CD4-positive, alpha-beta memory T cell (primary cell): ENCODE data around the gene SCGB3A1. TPM values are rescaled to one million over a fixed set of nuclear protein-coding genes. Genes with fewer than 3 reads are reported as not detected.

Experiments
- CTCF ChIA-PET: fragments of 350-600 bp; sonication (Branson Sonifier 250); formaldehyde crosslinking; loops from one replicate; lab custom pipeline; 2021; ENCODE audit warnings: inconsistent platforms; ENCODE audit not compliant: partially characterized antibody; lab: Charles Lee
- POLR2A ChIA-PET: fragments of 350-600 bp; sonication (Branson Sonifier 250); formaldehyde crosslinking; loops from one replicate; lab custom pipeline; 2021; ENCODE audit not compliant: partially characterized antibody; lab: Charles Lee
- DNase-seq, 5 donors: peaks; one replicate each; pipeline versions ENCODE4 v3.0.0 to v3.0.0-alpha.2; 2020 to 2022; ENCODE audit warnings: mixed read lengths in 1 of 5
- H3K27ac ChIP-seq: one replicate; pipeline ENCODE4 v1.7.0; 2013; ENCODE audit warnings: low read depth, low read length
- H3K27me3 ChIP-seq: 2 replicates; pipeline ENCODE4 v1.7.0; 2013; ENCODE audit warnings: mild to moderate bottlenecking, low read length, moderate library complexity; ENCODE audit not compliant: insufficient read depth
- H3K36me3 ChIP-seq: 2 replicates; pipeline ENCODE4 v1.7.0; 2013; ENCODE audit warnings: mild to moderate bottlenecking, low read length, moderate library complexity; ENCODE audit not compliant: insufficient read depth
- H3K4me1 ChIP-seq: 2 replicates; pipeline ENCODE4 v1.7.0; 2013; ENCODE audit warnings: mild to moderate bottlenecking, low read length, moderate library complexity; ENCODE audit not compliant: insufficient read depth
- H3K4me3 ChIP-seq, 2 donors: one replicate each; pipeline ENCODE4 v1.7.0; 2013; ENCODE audit warnings: low read length in 2 of 2, mild to moderate bottlenecking in 1 of 2
- H3K9me3 ChIP-seq, 2 donors: one replicate each; pipeline ENCODE4 v1.7.0; 2013; ENCODE audit warnings: low read length in 2 of 2, control low read depth in 1 of 2; ENCODE audit not compliant: control insufficient read depth in 1 of 2
- H3K27ac Mint-ChIP-seq, 7 donors: one replicate each; pipeline ENCODE4 v1.8.0; 2020 to 2021; ENCODE audit warnings: mixed read lengths in 7 of 7, mild to moderate bottlenecking in 6 of 7, inconsistent platforms in 3 of 7, moderate library complexity in 3 of 7
- H3K27me3 Mint-ChIP-seq, 2 donors: one replicate each; pipeline ENCODE4 v1.8.0; 2020 to 2021; ENCODE audit warnings: mixed read lengths in 2 of 2
- H3K36me3 Mint-ChIP-seq, 2 donors: one replicate each; pipeline ENCODE4 v1.8.0; 2020 to 2021; ENCODE audit warnings: mixed read lengths in 2 of 2, inconsistent platforms in 1 of 2, mild to moderate bottlenecking in 1 of 2
- H3K4me1 Mint-ChIP-seq, 4 donors: one replicate each; pipeline ENCODE4 v1.8.0; 2020 to 2021; ENCODE audit warnings: mixed read lengths in 4 of 4, mild to moderate bottlenecking in 1 of 4
- H3K4me3 Mint-ChIP-seq, 8 donors: one replicate each; pipeline ENCODE4 v1.8.0; 2020 to 2021; ENCODE audit warnings: mixed read lengths in 8 of 8, mild to moderate bottlenecking in 7 of 8, moderate library complexity in 6 of 8, inconsistent platforms in 3 of 8
- H3K9me3 Mint-ChIP-seq, 8 donors: one replicate each; pipeline ENCODE4 v1.8.0; 2020 to 2021; ENCODE audit warnings: mixed read lengths in 8 of 8, mild to moderate bottlenecking in 5 of 8, inconsistent platforms in 3 of 8, moderate library complexity in 1 of 8
- intact Hi-C: fragments of 100-400 bp; cut with micrococcal nuclease; formaldehyde crosslinking; loops from one replicate; pipeline ENCODE4 v1.15.1; 2023
- polyA plus RNA-seq, 2 donors: library from polyadenylated mRNA; unstranded; fragments of 300-500 nt; fragmentation: Illumina TruSeq; gene quantifications; one replicate each; pipeline ENCODE4 v1.2.3, GENCODE V29; 2021
- total RNA-seq, 2 experiments: library from RNA; stranded (reverse); gene quantifications; one replicate each; pipeline ENCODE4 v1.2.3, GENCODE V29; 2021

SCGB3A1 gene
- total and polyA plus RNA-seq, 4 experiments from 2014 or later: not detected

DNA sequence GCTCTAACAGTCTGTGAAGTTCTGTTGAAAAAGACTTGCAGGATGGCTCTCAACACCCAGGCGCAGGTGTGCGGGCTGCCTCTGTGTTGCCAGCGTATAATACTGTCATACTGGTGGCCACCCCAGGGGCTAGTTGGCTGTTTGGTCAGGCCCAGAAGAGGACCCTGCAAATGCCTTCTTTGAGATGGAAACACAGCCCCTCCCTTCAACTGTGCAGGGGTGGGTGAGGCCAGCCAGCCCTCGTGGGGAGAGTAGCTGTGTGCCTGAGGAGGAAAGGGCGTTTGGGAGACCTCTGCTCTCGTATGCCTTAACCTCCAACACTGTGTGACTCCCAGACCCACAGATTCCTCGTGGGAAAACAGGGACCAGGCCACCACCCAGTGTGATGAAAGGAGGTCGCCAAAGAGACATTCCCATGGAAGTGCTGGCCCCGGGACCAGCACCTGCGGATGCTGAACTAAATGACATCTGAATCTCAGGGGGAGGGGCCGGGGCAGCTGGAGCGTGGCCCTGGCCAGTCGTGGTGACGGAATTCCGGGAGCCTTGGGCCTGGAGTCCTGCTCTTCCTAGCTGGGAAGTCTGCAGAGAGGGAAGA lies 11.3 kb upstream of the SCGB3A1 start:
- H3K27me3 Mint-ChIP-seq: peaks cover 3 to 5% of the 10 kb centered on the region in 2 donors
- intact Hi-C loops: loop anchor here (10.0 kb wide), 1 partner anchor 112 kb away; no protein-coding TSS in a partner anchor

DNA sequence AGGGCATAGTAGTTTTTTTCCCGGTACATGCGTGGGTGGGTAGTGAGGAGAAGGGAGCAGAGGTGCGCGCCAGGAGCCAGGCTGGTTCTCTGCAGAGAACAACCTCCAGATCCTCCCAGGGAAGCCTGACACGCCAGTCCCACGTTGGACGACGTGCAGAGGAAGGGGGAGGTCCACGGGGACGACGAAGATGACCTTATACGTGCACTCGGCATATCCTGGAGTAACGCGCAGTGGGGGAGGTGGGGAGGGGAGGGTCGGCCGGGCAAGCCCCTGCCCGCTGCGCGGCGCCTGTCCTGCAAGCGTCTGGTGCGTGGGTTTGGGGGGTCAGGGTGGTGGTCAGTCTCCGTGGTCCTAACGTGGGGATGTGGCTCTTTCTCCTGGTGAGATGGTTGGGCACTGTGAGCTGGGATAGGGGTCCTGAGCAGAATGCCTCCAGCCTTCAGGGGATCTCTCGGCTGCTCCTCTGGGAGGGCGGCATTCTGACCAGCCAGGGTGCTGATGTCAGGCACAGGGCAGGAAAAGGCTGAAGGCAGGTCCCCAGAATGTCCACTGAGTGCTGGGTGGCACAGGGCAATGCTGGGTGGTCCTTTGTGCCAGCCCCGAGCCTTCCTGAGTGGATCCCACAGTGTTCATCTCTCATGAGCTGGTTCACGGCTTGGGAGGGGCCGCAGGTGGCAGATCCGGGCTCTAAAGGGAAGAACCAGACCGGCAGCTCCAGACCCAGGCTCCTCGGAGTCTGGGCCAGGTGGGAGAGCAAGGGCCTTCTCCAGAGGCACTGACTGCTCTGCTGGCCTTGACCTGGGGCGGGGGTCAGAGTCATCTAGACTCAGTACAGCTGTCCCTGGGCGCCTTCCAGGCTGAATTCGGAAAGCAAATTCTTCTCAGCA lies 10.5 kb upstream of the SCGB3A1 start:
- Histone ChIP-seq H3K4me1 (no peaks in the 10 kb centered on the region), H3K27me3 (no peaks in the 10 kb centered on the region), H3K36me3 (no peaks in the 10 kb centered on the region), H3K9me3 (no peaks in the 10 kb centered on the region), H3K4me3 (no peak overlapping the region), H3K27ac (no peak overlapping the region)
- Mint-ChIP-seq H3K4me1 (peaks cover 0 to 6% (median 1%) of the 10 kb centered on the region in 4 donors), H3K4me3 (no peak overlapping the region), H3K27ac (peak overlapping the region in 1 of 7 donors; percentile 18), H3K36me3 (no peaks in the 10 kb centered on the region), H3K9me3 (no peaks in the 10 kb centered on the region), H3K27me3 (peaks cover 3 to 5% of the 10 kb centered on the region in 2 donors)
- CTCF ChIA-PET: no interaction called here
- POLR2A ChIA-PET: no interaction called here
- DNase-seq: no peak
- intact Hi-C loops: loop anchor here (10.0 kb wide), 1 partner anchor 113 kb away; no protein-coding TSS in a partner anchor

More for the DNA sequence above, 11.3 kb upstream of the SCGB3A1 start:
- H3K4me3 Mint-ChIP-seq: no peak overlapping the region
- POLR2A ChIA-PET: no interaction called here
- H3K36me3 Mint-ChIP-seq: no peaks in the 10 kb centered on the region
- no peaks in the 10 kb centered on the region for H3K27me3 ChIP-seq
- H3K4me3 ChIP-seq: no peak overlapping the region
- CTCF ChIA-PET: no interaction called here
- no peaks in the 10 kb centered on the region for H3K9me3 ChIP-seq
- no peaks in the 10 kb centered on the region for H3K9me3 Mint-ChIP-seq
- H3K36me3 ChIP-seq: no peaks in the 10 kb centered on the region
- no peaks in the 10 kb centered on the region for H3K4me1 ChIP-seq
- no peak overlapping the region for H3K27ac ChIP-seq
- no peak for DNase-seq
- H3K4me1 Mint-ChIP-seq: peaks cover 0 to 6% (median 1%) of the 10 kb centered on the region in 4 donors
- H3K27ac Mint-ChIP-seq: no peak overlapping the region

DNA sequence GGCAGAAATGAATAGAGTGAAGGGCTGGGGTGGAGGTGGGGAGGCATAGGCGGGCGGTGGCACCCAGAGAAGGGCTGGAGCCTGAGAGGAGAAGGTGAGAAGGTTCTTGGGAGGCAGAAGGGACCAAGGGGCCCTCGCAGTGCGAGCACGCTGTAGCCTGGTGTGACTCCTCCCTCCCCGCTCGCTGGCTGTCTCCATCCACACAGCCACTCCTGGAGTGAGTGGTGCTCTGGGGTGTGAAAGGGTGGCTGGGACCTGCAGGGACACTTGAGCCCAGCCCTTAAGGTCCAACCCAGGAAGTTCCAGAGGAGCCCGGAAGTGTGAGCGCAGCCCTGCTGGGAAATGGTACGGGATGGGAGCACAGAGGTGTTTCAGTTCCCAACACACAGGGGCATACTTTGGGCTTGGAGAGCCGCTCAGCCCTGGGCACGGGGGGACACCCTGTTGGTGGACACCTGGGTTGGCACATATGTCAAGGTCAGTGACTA lies 9.3 kb upstream of the SCGB3A1 start:
- Histone ChIP-seq H3K27ac (no peak overlapping the region), H3K4me1 (no peaks in the 10 kb centered on the region), H3K9me3 (no peaks in the 10 kb centered on the region), H3K4me3 (no peak overlapping the region), H3K27me3 (no peaks in the 10 kb centered on the region), H3K36me3 (no peaks in the 10 kb centered on the region)
- Mint-ChIP-seq H3K27me3 (peaks cover 3% of the 10 kb centered on the region in 2 donors), H3K4me3 (no peak overlapping the region), H3K27ac (no peak overlapping the region), H3K9me3 (no peaks in the 10 kb centered on the region), H3K36me3 (no peaks in the 10 kb centered on the region), H3K4me1 (no peaks in the 10 kb centered on the region)
- ChIA-PET POLR2A (no interaction called here), CTCF (no interaction called here)
- DNase-seq: no peak
- intact Hi-C loops: loop anchor here (10.0 kb wide), 1 partner anchor 114 kb away; no protein-coding TSS in a partner anchor

DNA sequence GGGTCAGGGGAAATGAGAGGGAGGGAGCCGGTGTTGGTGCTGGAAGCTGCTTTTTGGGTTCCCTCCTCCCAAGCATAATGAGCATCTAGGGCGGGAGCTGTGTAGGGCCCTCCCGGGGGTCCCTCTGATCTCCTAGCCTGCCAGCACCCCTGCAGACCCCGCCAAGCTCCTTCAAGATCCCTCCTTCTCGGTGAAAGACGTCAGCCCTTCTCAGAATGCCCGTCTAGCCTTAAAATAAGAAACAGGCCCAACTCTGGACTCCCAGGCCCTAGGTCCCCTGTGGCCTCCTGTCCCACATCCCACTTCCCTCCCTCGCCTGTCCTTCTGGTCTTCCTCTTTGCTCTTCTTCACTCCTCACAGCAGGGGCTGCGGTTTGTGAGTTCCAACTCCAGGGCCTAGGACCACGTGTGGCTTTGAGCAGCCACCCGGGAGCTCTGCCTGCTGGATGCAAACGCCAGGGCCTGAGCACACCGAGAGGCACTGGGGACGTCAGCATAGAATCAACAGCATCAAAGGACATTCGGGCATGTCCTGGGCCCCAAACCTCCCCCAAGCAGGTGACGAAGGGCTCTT lies 8.8 kb upstream of the SCGB3A1 start:
- no peaks in the 10 kb centered on the region for H3K4me1 Mint-ChIP-seq
- Histone ChIP-seq H3K27me3 (no peaks in the 10 kb centered on the region), H3K27ac (no peak overlapping the region), H3K4me3 (no peak overlapping the region), H3K36me3 (no peaks in the 10 kb centered on the region), H3K9me3 (no peaks in the 10 kb centered on the region), H3K4me1 (no peaks in the 10 kb centered on the region)
- intact Hi-C loops: loop anchor here (10.0 kb wide), 1 partner anchor 115 kb away; no protein-coding TSS in a partner anchor
- H3K36me3 Mint-ChIP-seq: no peaks in the 10 kb centered on the region
- H3K27me3 Mint-ChIP-seq: peaks cover 3% of the 10 kb centered on the region in 2 donors
- H3K27ac Mint-ChIP-seq: no peak overlapping the region
- H3K4me3 Mint-ChIP-seq: no peak overlapping the region
- DNase-seq: no peak
- ChIA-PET POLR2A (no interaction called here), CTCF (no interaction called here)
- H3K9me3 Mint-ChIP-seq: no peaks in the 10 kb centered on the region

DNA sequence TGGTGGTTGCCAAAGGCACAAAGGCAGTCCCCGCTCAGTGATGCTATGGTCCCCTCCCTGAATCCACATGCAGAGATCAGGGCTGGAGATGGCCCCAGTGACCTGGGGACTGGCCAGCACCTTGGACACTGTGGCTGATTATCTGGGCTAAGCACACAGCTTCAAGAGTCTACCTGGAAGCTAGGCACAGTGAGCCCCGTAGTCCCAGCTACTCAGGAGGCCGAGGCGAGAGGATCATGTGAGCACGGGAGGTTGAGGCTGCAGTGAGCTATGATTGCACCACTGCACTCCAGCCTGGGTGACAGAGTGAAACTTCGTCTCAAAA lies 8.3 kb upstream of the SCGB3A1 start:
- H3K27me3 ChIP-seq: no peaks in the 10 kb centered on the region
- no peak overlapping the region for H3K27ac ChIP-seq
- Mint-ChIP-seq H3K36me3 (no peaks in the 10 kb centered on the region), H3K27me3 (peaks cover 3 to 4% of the 10 kb centered on the region in 2 donors), H3K9me3 (no peaks in the 10 kb centered on the region), H3K4me3 (no peak overlapping the region), H3K27ac (no peak overlapping the region), H3K4me1 (no peaks in the 10 kb centered on the region)
- no peak for DNase-seq
- no peaks in the 10 kb centered on the region for H3K9me3 ChIP-seq
- ChIA-PET CTCF (no interaction called here), POLR2A (no interaction called here)
- no peak overlapping the region for H3K4me3 ChIP-seq
- H3K36me3 ChIP-seq: no peaks in the 10 kb centered on the region
- H3K4me1 ChIP-seq: no peaks in the 10 kb centered on the region
- intact Hi-C loops: no loop called here

DNA sequence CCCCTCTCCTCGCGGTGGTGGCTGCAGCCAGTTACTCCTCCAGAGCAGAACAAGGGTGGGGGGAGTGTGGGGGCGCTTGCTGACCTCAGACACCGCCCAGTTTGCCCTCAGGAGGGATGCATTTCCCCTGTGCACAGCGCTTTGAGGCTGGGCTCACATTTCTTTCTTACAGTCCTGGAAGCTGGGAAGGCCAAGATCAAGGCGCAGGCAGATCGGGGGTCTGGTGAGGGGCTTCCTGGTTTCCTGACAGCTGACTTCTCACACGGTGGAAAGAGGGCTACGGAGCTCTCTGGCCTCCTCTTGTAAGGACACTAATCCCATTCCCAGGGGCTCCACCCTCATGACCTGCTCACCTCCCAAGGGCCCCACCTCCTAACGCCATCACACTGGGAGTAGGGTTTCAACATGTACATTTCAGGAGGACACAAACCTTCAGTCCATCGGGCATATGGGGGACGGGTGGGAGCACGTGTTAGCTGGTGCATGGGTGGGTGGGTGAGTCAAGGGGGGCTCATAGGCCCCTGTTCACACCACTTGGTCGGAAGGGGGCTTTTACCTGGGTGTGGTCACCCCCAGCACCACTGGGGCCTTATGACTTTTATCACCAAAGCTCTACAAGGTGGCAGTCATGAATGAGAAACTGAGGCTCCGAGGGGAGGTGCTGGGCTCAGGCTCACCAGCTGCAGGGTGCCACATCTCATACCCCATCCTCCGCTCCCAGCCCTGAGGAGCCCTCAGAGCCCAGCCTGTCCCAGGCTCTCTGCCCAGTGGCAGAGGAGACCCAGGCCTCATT lies 7.7 kb upstream of the SCGB3A1 start:
- H3K27ac Mint-ChIP-seq: peak overlapping the region in 1 of 7 donors; percentile 23
- no peaks in the 10 kb centered on the region for H3K9me3 Mint-ChIP-seq
- no peak overlapping the region for H3K4me3 Mint-ChIP-seq
- no peaks in the 10 kb centered on the region for H3K4me1 Mint-ChIP-seq
- no peaks in the 10 kb centered on the region for H3K36me3 Mint-ChIP-seq
- Histone ChIP-seq H3K4me1 (no peaks in the 10 kb centered on the region), H3K9me3 (no peaks in the 10 kb centered on the region), H3K36me3 (no peaks in the 10 kb centered on the region), H3K27me3 (no peaks in the 10 kb centered on the region), H3K4me3 (no peak overlapping the region), H3K27ac (no peak overlapping the region)
- no peak for DNase-seq
- H3K27me3 Mint-ChIP-seq: peaks cover 1 to 3% of the 10 kb centered on the region in 2 donors
- ChIA-PET POLR2A (no interaction called here), CTCF (interaction anchor here (1.1 kb wide), 1 partner anchor 14 kb away, joined by 3 read pairs; no protein-coding TSS in a partner anchor)
- intact Hi-C loops: no loop called here
